WTC11 (cell line): Measurements from ENCODE around the gene SAMD8. TPM values are rescaled to one million over a fixed set of nuclear protein-coding genes. Genes with fewer than 3 reads are reported as not detected.
"Not testable (repeated sequence)": the region's sequence is repeated elsewhere in the genome, so short reads cannot be mapped to it uniquely, and the experiment has no call there.

Experiments used
- ATAC-seq: fragments of 200-7000 bp; cut with Tn5 transposase; 2 replicates; pipeline ENCODE4 v1.10.0; 2021; ENCODE audit warnings: mild to moderate bottlenecking, moderate library complexity
- CTCF ChIA-PET: fragments of 300-600 bp; sonication (Branson Sonifier 250); formaldehyde crosslinking; loops from one replicate; lab custom pipeline; 2021; ENCODE audit warnings: antibody characterized with exemption; lab: Charles Lee
- POLR2A ChIA-PET: fragments of 350-600 bp; sonication (Branson Sonifier 250); formaldehyde crosslinking; loops from one replicate; lab custom pipeline; 2021; ENCODE audit warnings: antibody characterized with exemption; lab: Charles Lee
- DNase-seq: peaks from one replicate; pipeline ENCODE4 v3.0.0; 2021; ENCODE audit warnings: low spot score
- H3K27ac Mint-ChIP-seq: 2 replicates; pipeline ENCODE4 v1.8.0; 2021; ENCODE audit warnings: mixed read lengths
- H3K27me3 Mint-ChIP-seq: 2 replicates; pipeline ENCODE4 v1.8.0; 2021; ENCODE audit warnings: low read depth, mild to moderate bottlenecking, moderate library complexity, mixed read lengths
- H3K36me3 Mint-ChIP-seq: 2 replicates; pipeline ENCODE4 v1.8.0; 2021; ENCODE audit warnings: mixed read lengths
- H3K4me1 Mint-ChIP-seq: 2 replicates; pipeline ENCODE4 v1.8.0; 2022; ENCODE audit warnings: mixed read lengths
- H3K4me3 Mint-ChIP-seq: 2 replicates; pipeline ENCODE4 v1.8.0; 2021; ENCODE audit warnings: mild to moderate bottlenecking, moderate library complexity, mixed read lengths
- H3K9me3 Mint-ChIP-seq: 2 replicates; pipeline ENCODE4 v1.8.0; 2021; ENCODE audit warnings: mixed read lengths
- EMX1 ChIP-seq: fragments of 250-450 bp; sonication (Bioruptor Pico); IDR thresholded peaks from 2 replicates; pipeline ENCODE4 v1.8.0; 2021; ENCODE audit warnings: mild to moderate bottlenecking
- HMGXB4 ChIP-seq: sonication (generic); formaldehyde crosslinking; IDR thresholded peaks from 2 replicates; pipeline ENCODE4 v1.8.1; 2023; ENCODE audit warnings: mild to moderate bottlenecking, moderate library complexity, missing genetic modification reagents
- PREB ChIP-seq: sonication (generic); formaldehyde crosslinking; IDR thresholded peaks from 2 replicates; pipeline ENCODE4 v1.8.1; 2022; ENCODE audit warnings: mild to moderate bottlenecking, missing genetic modification reagents, moderate library complexity, borderline replicate concordance
- TCF7 ChIP-seq: sonication (generic); formaldehyde crosslinking; IDR thresholded peaks from 2 replicates; pipeline ENCODE4 v1.8.0; 2022; ENCODE audit warnings: mild to moderate bottlenecking, low read depth, missing genetic modification reagents, moderate library complexity
- USF1 ChIP-seq: sonication (generic); formaldehyde crosslinking; IDR thresholded peaks from 2 replicates; pipeline ENCODE4 v1.8.0; 2022; ENCODE audit warnings: mild to moderate bottlenecking, missing genetic modification reagents
- ZBTB21 ChIP-seq: sonication (generic); formaldehyde crosslinking; IDR thresholded peaks from 2 replicates; pipeline ENCODE4 v1.8.1; 2023; ENCODE audit warnings: mild to moderate bottlenecking, missing genetic modification reagents, borderline replicate concordance
- ZMAT4 ChIP-seq: fragments of 250-450 bp; sonication (Bioruptor Pico); IDR thresholded peaks from 2 replicates; pipeline ENCODE4 v1.9.0; 2021; ENCODE audit warnings: mild to moderate bottlenecking
- ZNF232 ChIP-seq: sonication (generic); formaldehyde crosslinking; IDR thresholded peaks from 2 replicates; pipeline ENCODE4 v1.8.0; 2022; ENCODE audit warnings: mild to moderate bottlenecking, missing genetic modification reagents
- ZNF416 ChIP-seq: fragments of 250-450 bp; sonication (Bioruptor Pico); IDR thresholded peaks from 2 replicates; pipeline ENCODE4 v1.9.0; 2021; ENCODE audit warnings: mild to moderate bottlenecking, inconsistent platforms
- ZNF512 ChIP-seq: sonication (generic); formaldehyde crosslinking; IDR thresholded peaks from 2 replicates; pipeline ENCODE4 v1.8.1; 2022; ENCODE audit warnings: missing genetic modification reagents, borderline replicate concordance
- total RNA-seq: library from RNA; stranded (reverse); gene quantifications from 3 replicates; pipeline ENCODE4 v1.2.3, GENCODE V29; 2021
- TF ChIP-seq, protein P1 (sequence below): sonication (generic); formaldehyde crosslinking; IDR thresholded peaks from 2 replicates; pipeline ENCODE4 v1.8.1; 2022; ENCODE audit warnings: low read depth, missing genetic modification reagents, borderline replicate concordance
- TF ChIP-seq, protein P2 (sequence below): sonication (generic); formaldehyde crosslinking; IDR thresholded peaks from 2 replicates; pipeline ENCODE4 v1.8.0; 2022; ENCODE audit warnings: mild to moderate bottlenecking, missing genetic modification reagents

SAMD8 gene
- total RNA-seq, 1 experiment from 2014 or later = 23.0 TPM

- no peak overlapping the region for H3K4me3 Mint-ChIP-seq
- no peaks in the 10 kb centered on the region for H3K27me3 Mint-ChIP-seq
- no peaks in the 10 kb centered on the region for H3K36me3 Mint-ChIP-seq
- peak overlapping the region; percentile 92; the same call in 1 of the 2 replicates for H3K27ac Mint-ChIP-seq
- ATAC-seq = no peak
- H3K9me3 Mint-ChIP-seq = no peaks in the 10 kb centered on the region
- H3K4me1 Mint-ChIP-seq = peaks cover 23% of the 10 kb centered on the region
- CTCF ChIA-PET = interaction anchor here (0.7 to 1.1 kb wide), 2 partner anchors 11 to 44 kb away, joined by 3 to 4 read pairs; partner anchors contain the start of gene COMTD1
- no peak for TF ChIP-seq ZBTB21 (CRISPR knock-in tag)
- TF ChIP-seq TCF7 (CRISPR knock-in tag) = no peak
- TF ChIP-seq, protein P1, sequence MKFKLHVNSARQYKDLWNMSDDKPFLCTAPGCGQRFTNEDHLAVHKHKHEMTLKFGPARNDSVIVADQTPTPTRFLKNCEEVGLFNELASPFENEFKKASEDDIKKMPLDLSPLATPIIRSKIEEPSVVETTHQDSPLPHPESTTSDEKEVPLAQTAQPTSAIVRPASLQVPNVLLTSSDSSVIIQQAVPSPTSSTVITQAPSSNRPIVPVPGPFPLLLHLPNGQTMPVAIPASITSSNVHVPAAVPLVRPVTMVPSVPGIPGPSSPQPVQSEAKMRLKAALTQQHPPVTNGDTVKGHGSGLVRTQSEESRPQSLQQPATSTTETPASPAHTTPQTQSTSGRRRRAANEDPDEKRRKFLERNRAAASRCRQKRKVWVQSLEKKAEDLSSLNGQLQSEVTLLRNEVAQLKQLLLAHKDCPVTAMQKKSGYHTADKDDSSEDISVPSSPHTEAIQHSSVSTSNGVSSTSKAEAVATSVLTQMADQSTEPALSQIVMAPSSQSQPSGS (CRISPR knock-in tag) = no peak
- no peak for TF ChIP-seq ZNF512 (CRISPR knock-in tag)
- TF ChIP-seq, all 79 proteins: peak for 0
- POLR2A ChIA-PET = interaction anchor here (0.7 kb wide), 2 partner anchors 13 to 662 kb away, joined by 3 read pairs; no protein-coding TSS in a partner anchor
- no peak for DNase-seq
These were observed 80.5 kb downstream of the SAMD8 start for GRCh38 chr10:75191821-75192568.

GRCh38 chr10:75194625-75195024 lies 83.2 kb downstream of the SAMD8 start:
- H3K27me3 Mint-ChIP-seq, H3K9me3 Mint-ChIP-seq, POLR2A ChIA-PET, CTCF ChIA-PET, H3K36me3 Mint-ChIP-seq, H3K4me1 Mint-ChIP-seq, H3K27ac Mint-ChIP-seq, H3K4me3 Mint-ChIP-seq, DNase-seq, ATAC-seq: not testable (repeated sequence)

DNA sequence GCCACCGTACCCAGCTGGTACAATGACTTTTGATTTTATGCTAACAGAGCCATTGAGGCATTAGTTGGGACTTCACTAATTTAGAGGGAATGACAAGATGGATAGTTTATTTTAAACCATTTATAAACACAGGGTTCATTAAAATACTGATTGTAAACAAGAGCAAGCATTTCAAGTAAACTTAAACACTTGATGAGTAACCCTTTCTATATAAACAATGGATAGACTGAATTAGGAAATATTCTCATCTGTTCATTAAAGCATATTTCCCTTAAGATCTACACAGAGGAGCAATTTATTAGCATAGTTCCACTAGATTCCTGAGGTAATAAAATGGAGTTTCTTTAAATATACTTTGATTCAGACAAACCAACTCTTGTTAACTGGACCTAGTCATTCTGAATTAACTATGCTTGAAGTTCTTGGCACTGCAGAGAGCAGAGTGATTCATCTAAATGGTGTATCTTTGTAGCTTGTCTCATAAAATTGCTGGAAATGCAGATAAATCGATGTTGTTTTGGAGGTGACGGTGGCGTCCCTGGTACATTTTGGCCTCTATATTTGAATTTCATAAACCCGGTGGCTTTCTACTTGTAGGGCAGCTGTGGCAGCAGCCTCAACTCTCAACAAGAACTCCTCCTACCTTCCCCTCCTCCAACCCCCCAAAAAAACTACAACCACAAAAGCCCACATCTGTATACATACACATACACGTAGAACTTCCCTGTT lies 83.7 kb downstream of the SAMD8 start:
- POLR2A ChIA-PET = no interaction called here
- DNase-seq = no peak
- 0 out of 2 replicates have a peak overlapping the region, but pooled peaks have one; percentile 27 for H3K27ac Mint-ChIP-seq
- H3K27me3 Mint-ChIP-seq = no peaks in the 10 kb centered on the region
- peaks cover 5% of the 10 kb centered on the region for H3K4me1 Mint-ChIP-seq
- TF ChIP-seq, protein P2, sequence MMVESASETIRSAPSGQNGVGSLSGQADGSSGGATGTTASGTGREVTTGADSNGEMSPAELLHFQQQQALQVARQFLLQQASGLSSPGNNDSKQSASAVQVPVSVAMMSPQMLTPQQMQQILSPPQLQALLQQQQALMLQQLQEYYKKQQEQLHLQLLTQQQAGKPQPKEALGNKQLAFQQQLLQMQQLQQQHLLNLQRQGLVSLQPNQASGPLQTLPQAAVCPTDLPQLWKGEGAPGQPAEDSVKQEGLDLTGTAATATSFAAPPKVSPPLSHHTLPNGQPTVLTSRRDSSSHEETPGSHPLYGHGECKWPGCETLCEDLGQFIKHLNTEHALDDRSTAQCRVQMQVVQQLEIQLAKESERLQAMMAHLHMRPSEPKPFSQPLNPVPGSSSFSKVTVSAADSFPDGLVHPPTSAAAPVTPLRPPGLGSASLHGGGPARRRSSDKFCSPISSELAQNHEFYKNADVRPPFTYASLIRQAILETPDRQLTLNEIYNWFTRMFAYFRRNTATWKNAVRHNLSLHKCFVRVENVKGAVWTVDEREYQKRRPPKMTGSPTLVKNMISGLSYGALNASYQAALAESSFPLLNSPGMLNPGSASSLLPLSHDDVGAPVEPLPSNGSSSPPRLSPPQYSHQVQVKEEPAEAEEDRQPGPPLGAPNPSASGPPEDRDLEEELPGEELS = no peak
- TF ChIP-seq ZMAT4 = no peak
- CTCF ChIA-PET = interaction anchor here (1.4 kb wide), 1 partner anchor 16 kb away, joined by 3 read pairs; the partner anchor contains the start of gene VDAC2
- H3K4me3 Mint-ChIP-seq = no peak overlapping the region
- H3K9me3 Mint-ChIP-seq = no peaks in the 10 kb centered on the region
- no peaks in the 10 kb centered on the region for H3K36me3 Mint-ChIP-seq
- ATAC-seq = no peak

- peaks cover 2% of the 10 kb centered on the region; the same call in 1 of the 2 replicates for H3K4me1 Mint-ChIP-seq
- no peak overlapping the region for H3K27ac Mint-ChIP-seq
- no peaks in the 10 kb centered on the region for H3K36me3 Mint-ChIP-seq
- no peak overlapping the region for H3K4me3 Mint-ChIP-seq
- CTCF ChIA-PET = interaction anchor here (0.6 to 5.0 kb wide), 3 partner anchors 10 to 76 kb away, joined by 3 to 38 read pairs (median 4); no protein-coding TSS in a partner anchor
- no peaks in the 10 kb centered on the region for H3K9me3 Mint-ChIP-seq
- POLR2A ChIA-PET = interaction anchor here (1.0 kb wide), 1 partner anchor 9 kb away, joined by 3 read pairs; no protein-coding TSS in a partner anchor
- DNase-seq = no peak
- no peak for ATAC-seq
- no peaks in the 10 kb centered on the region for H3K27me3 Mint-ChIP-seq
- TF ChIP-seq ZMAT4 (no peak), ZNF232 (CRISPR knock-in tag) (no peak), ZNF416 (CRISPR knock-in tag) (no peak), PREB (CRISPR knock-in tag) (no peak), HMGXB4 (CRISPR knock-in tag) (no peak), USF1 (CRISPR knock-in tag) (no peak), EMX1 (CRISPR knock-in tag) (no peak)
- TF ChIP-seq, protein P1 (CRISPR knock-in tag) = no peak
These were observed 85.6 kb downstream of the SAMD8 start for GRCh38 chr10:75197066-75197465.
